ENCODE data around the gene TLR3.

The TLR3 gene

DNA sequence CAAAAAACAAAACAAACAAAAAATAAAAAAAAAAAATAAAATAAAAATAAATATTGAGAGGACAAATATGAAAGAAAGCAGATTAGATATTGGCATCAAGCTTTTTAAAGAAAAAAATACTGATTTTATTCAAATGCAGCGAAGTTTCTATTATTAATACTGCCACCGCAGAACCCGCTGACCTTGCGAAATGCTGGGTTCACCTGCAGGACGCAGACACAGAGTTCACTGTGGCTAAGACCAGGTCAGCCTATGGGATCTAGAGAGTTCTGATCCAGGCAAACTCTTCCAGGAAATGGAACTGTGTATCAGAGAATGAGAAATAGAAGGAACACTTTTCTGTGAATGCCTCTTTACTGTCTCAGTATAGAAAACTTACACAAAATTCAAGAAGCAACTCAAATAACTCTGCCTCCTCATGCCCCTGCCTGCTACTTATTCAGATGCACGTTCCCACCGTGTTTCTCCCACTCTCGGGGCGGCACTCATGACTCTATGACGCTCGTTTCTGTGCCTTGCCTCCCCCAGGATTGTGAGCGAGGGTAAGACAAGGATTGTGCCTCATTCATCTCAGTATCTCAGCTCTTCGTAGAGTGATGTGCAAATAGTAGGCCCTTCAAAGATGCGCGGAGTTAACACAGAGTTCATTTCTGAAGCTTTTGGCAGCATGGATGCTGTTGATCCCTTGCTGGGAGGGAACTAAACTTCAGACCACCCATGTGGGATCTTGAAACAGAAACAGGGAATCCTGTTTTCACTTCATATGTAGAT is 44.1 kb upstream of the TLR3 start:
- Histone ChIP-seq H3K27ac (peak overlapping the region in 1 of 2 donors; percentile 17), H3K4me3 (no peak overlapping the region)
- TF ChIP-seq, protein P1, sequence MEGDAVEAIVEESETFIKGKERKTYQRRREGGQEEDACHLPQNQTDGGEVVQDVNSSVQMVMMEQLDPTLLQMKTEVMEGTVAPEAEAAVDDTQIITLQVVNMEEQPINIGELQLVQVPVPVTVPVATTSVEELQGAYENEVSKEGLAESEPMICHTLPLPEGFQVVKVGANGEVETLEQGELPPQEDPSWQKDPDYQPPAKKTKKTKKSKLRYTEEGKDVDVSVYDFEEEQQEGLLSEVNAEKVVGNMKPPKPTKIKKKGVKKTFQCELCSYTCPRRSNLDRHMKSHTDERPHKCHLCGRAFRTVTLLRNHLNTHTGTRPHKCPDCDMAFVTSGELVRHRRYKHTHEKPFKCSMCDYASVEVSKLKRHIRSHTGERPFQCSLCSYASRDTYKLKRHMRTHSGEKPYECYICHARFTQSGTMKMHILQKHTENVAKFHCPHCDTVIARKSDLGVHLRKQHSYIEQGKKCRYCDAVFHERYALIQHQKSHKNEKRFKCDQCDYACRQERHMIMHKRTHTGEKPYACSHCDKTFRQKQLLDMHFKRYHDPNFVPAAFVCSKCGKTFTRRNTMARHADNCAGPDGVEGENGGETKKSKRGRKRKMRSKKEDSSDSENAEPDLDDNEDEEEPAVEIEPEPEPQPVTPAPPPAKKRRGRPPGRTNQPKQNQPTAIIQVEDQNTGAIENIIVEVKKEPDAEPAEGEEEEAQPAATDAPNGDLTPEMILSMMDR (IDR thresholded peaks at IDR 0.05) = no peak
- no peak for DNase-seq (ENCODE audit: low spot score)

DNA sequence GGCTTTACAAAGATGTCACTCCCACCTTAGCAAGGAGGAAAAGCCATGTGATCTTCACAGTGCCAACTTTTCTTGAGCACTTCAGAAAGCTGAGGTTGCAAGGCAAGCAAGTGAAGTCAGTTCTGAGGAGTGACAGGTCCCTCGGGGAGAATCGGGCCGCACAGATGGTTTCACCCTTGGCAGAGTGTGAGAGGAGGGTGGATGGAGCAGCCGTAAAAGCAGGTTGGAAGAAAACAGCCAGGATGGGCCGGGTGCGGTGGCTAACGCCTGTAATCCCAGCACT is 43.6 kb upstream of the TLR3 start:
- Histone ChIP-seq H3K4me3 (no peak overlapping the region), H3K27ac (peak overlapping the region in 1 of 2 donors; percentile 17)
- DNase-seq (ENCODE audit: low spot score) = no peak
- TF ChIP-seq, protein P1 (IDR thresholded peaks at IDR 0.05) = no peak

DNA sequence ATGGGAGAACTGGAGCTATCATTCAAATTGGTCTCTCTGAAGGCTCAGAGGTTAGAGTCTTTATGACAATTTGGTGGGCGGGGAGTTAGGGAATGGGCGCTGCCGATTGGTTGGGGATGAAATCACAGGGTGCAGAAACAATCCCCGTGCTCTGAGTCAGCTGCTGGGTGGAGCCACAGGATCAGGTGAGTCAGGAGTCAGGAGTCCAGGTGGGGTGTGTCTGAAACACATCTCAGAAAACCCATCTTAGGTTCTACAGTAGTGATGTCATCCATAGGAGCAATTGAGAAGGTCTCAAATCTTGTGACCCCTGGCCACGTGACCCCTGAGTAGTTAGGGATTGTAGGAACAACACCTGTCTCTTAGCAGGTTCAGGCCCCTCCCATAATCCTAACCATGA is 41.6 kb upstream of the TLR3 start:
- peak overlapping the region; percentile 60 to 70 for H3K27ac ChIP-seq
- no peak overlapping the region for H3K4me3 ChIP-seq
- no peak for DNase-seq (ENCODE audit: low spot score)
- TF ChIP-seq, protein P1 (IDR thresholded peaks at IDR 0.05) = no peak

DNA sequence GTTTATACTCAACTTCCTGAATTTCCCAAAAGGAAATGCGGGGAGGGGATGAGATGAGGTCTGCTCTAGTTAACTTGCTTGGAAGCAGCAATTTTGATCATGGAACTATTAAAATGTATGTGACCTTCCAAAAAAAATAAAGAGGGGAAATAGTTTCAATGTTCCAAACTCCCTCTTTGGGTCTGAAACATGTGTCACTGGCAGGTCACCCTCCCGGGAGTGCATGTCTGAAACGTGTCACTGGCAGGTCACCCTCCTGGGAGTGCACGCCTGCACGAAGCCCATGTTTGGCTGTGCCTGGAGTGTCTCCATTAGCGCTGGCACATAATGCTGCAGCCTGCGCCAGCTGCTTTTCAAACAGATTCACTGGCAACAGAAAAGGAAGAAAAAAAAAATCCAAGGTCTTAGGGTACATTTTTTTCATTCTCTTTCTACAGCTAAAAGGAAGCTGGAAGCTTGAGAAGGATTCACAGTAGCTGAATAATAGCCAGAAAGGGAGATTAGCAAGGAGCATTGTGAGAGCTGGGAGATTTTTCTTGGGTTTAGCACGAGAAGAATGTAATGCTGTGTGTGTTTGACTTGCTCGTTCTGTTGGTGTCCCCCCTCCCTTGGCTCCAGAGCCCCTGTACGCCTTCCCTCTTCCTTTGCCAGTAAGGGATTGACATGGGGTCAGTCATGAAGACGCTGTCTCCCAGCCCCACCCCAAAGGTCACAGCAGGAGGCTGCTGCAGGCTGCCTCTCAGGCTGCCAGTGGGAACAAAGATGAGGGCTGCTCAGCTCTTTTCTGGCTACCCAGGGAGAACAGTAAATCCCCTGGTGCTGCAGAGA is 39.2 kb upstream of the TLR3 start:
- peak; percentile 96 for DNase-seq (ENCODE audit: low spot score)
- TF ChIP-seq, protein P1 (IDR thresholded peaks at IDR 0.05) = no peak

DNA sequence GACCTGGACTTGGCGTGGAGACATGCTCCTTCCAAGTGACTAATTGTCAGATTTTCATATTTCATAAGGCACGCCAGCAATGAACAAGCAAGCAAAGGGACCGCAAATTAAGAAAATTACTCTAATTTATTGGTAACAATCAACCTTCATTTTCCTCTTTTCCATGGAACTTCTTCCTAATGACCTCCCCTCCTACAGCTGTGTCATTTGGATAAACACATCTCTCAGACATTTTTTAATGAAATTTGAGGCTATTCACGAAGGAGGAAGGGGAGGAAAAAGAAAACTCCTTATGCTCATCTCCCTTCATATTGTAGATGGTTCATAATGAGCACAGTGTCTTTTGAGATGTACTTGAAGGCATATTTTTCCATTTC is 38.6 kb upstream of the TLR3 start:
- no peak for DNase-seq (ENCODE audit: low spot score)
- Histone ChIP-seq H3K27ac (peak overlapping the region; percentile 70 to 93), H3K4me3 (peak overlapping the region; percentile 61)
- TF ChIP-seq, protein P1 (IDR thresholded peaks at IDR 0.05) = no peak

More for the DNA sequence above, 39.2 kb upstream of the TLR3 start:
- Histone ChIP-seq H3K27ac (peak overlapping the region; percentile 70 to 93), H3K4me3 (peak overlapping the region; percentile 61)

DNA sequence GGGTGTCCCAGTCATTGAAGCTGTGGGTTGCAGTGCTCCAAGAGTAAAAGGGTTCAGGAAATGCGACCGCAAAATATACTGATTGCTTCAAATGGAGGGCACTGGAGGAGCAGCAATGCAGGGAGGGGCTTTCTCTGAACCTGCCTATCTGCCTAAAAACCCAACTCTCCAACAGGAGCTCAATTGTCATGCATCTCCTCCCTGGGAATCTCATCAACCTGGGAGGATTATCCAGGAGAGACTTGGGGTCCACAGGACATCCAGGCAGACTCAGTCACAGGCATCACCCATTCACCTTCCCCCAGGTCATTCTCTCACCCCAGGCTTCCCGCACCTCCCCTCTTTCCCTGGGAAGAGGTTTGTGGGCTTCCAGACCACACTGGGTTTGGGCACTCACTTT is 38.2 kb upstream of the TLR3 start:
- Histone ChIP-seq H3K4me3 (peak overlapping the region; percentile 61), H3K27ac (peak overlapping the region; percentile 28 to 93)
- DNase-seq (ENCODE audit: low spot score) = no peak
- TF ChIP-seq, protein P1 (IDR thresholded peaks at IDR 0.05) = no peak

Data from coronary artery (tissue), 2 donors.